CD14-positive monocyte (primary cell): ENCODE measurements around the gene ABCG1. TPM values are rescaled to one million over a fixed set of nuclear protein-coding genes. Genes with fewer than 3 reads are reported as not detected.

Experiments
- DNase-seq, 3 donors: peaks; one replicate each; pipeline ENCODE4 v3.0.0-alpha.2; 2011 to 2022
- H2AFZ ChIP-seq: 2 replicates; pipeline ENCODE4 v1.6.0; 2012; ENCODE audit warnings: mild to moderate bottlenecking, low read depth, low read length, inconsistent platforms; ENCODE audit not compliant: insufficient read depth, poor library complexity, severe bottlenecking
- H3K27ac ChIP-seq, 2 donors: 1 replicate in 1 of 2; 2 replicates in 1 of 2; pipeline ENCODE4 v1.5.1; 2012 to 2013; ENCODE audit warnings: low read length in 2 of 2, control low read depth in 1 of 2, inconsistent platforms in 1 of 2, low read depth in 1 of 2, mild to moderate bottlenecking in 1 of 2
- H3K27me3 ChIP-seq, 2 donors: one replicate each; pipeline versions ENCODE4 v1.6.0 to v1.6.1; 2011 to 2013; ENCODE audit warnings: low read length in 2 of 2; ENCODE audit not compliant: control insufficient read depth in 2 of 2, insufficient read depth in 2 of 2
- H3K36me3 ChIP-seq, 2 donors: replicated peaks in 1 of 2; 1 replicate in 1 of 2; 2 replicates in 1 of 2; pipeline versions ENCODE4 v1.5.1 to v1.6.1; 2012 to 2013; ENCODE audit warnings: low read length in 2 of 2, control low read depth in 1 of 2, inconsistent platforms in 1 of 2, mild to moderate bottlenecking in 1 of 2; ENCODE audit not compliant: insufficient read depth in 2 of 2, control insufficient read depth in 1 of 2
- H3K4me1 ChIP-seq, 2 donors: 1 replicate in 1 of 2; 2 replicates in 1 of 2; pipeline versions ENCODE4 v1.5.1 to v1.6.1; 2012 to 2013; ENCODE audit warnings: low read length in 2 of 2, control low read depth in 1 of 2, inconsistent platforms in 1 of 2, mild to moderate bottlenecking in 1 of 2, moderate library complexity in 1 of 2; ENCODE audit not compliant: insufficient read depth in 2 of 2, control insufficient read depth in 1 of 2
- H3K4me2 ChIP-seq: replicated peaks from 2 replicates; pipeline ENCODE3; 2012; ENCODE audit warnings: low read length, moderate library complexity, mild to moderate bottlenecking; ENCODE audit not compliant: poor library complexity, severe bottlenecking; ENCODE audit errors: extremely low read depth
- H3K4me3 ChIP-seq, 3 experiments: fragments of 200-600 bp in 1 of 3; sonication (generic) in 1 of 3; replicated peaks in 1 of 3; 1 replicate in 2 of 3; 2 replicates in 1 of 3; pipeline ENCODE4 v1.5.1; 2011 to 2013; ENCODE audit warnings: low read length in 3 of 3, mild to moderate bottlenecking in 3 of 3, control low read depth in 2 of 3, low read depth in 2 of 3, inconsistent platforms in 1 of 3, moderate library complexity in 1 of 3
- H3K79me2 ChIP-seq: 2 replicates; pipeline ENCODE4 v1.6.0; 2012; ENCODE audit warnings: mild to moderate bottlenecking, control low read depth, inconsistent platforms, low read length, moderate library complexity; ENCODE audit not compliant: insufficient read depth
- H3K9ac ChIP-seq: 2 replicates; pipeline ENCODE4 v1.6.0; 2017; ENCODE audit warnings: low read length, mild to moderate bottlenecking; ENCODE audit not compliant: insufficient read depth, poor library complexity, severe bottlenecking
- H3K9me3 ChIP-seq, 2 donors: replicated peaks in 1 of 2; 1 replicate in 1 of 2; 2 replicates in 1 of 2; pipeline versions ENCODE4 v1.5.1 to v1.6.1; 2012 to 2013; ENCODE audit warnings: low read length in 2 of 2, control low read depth in 1 of 2; ENCODE audit not compliant: control insufficient read depth in 1 of 2, insufficient read depth in 1 of 2
- H4K20me1 ChIP-seq: 2 replicates; pipeline ENCODE4 v1.6.0; 2012; ENCODE audit warnings: mild to moderate bottlenecking, low read length, control low read depth, moderate library complexity; ENCODE audit not compliant: insufficient read depth
- H3K27ac Mint-ChIP-seq, 7 donors: one replicate each; pipeline ENCODE4 v1.8.0; 2020; ENCODE audit warnings: mild to moderate bottlenecking in 7 of 7, mixed read lengths in 7 of 7, moderate library complexity in 6 of 7, inconsistent platforms in 2 of 7
- H3K27me3 Mint-ChIP-seq, 3 donors: one replicate each; pipeline ENCODE4 v1.8.0; 2021 to 2022; ENCODE audit warnings: low read depth in 3 of 3, mild to moderate bottlenecking in 3 of 3, mixed read lengths in 3 of 3, moderate library complexity in 3 of 3, inconsistent platforms in 1 of 3
- H3K36me3 Mint-ChIP-seq, 2 donors: one replicate each; pipeline ENCODE4 v1.8.0; 2020; ENCODE audit warnings: mixed read lengths in 2 of 2, inconsistent platforms in 1 of 2, mild to moderate bottlenecking in 1 of 2
- H3K4me1 Mint-ChIP-seq: one replicate; pipeline ENCODE4 v1.8.0; 2020; ENCODE audit warnings: mild to moderate bottlenecking, mixed read lengths
- H3K4me3 Mint-ChIP-seq, 2 donors: one replicate each; pipeline ENCODE4 v1.8.0; 2020; ENCODE audit warnings: mild to moderate bottlenecking in 2 of 2, mixed read lengths in 2 of 2, moderate library complexity in 1 of 2
- H3K9me3 Mint-ChIP-seq, 7 donors: one replicate each; pipeline ENCODE4 v1.8.0; 2020 to 2022; ENCODE audit warnings: mixed read lengths in 7 of 7, mild to moderate bottlenecking in 6 of 7, moderate library complexity in 6 of 7, inconsistent platforms in 2 of 7
- WGBS: methylation state at CpG from one replicate; pipeline ENCODE4 v1.1.5; 2013; ENCODE audit warnings: missing lambda C conversion rate; ENCODE audit not compliant: insufficient coverage; 5-methylcytosine and 5-hydroxymethylcytosine counted together
- intact Hi-C, 2 donors: fragments of 100-400 bp; cut with micrococcal nuclease; formaldehyde crosslinking; loops; one replicate each; pipeline versions ENCODE4 v1.15.0 to v1.15.1; 2023
- polyA plus RNA-seq, 3 donors: library from polyadenylated mRNA; depleted of rRNA in 1 of 3; unstranded in 2 of 3; stranded (reverse) in 1 of 3; fragments of 300-500 nt in 2 of 3; fragments of >200 nt in 1 of 3; fragmentation: Illumina TruSeq in 2 of 3; gene quantifications; 1 replicate in 2 of 3; 2 replicates in 1 of 3; pipeline ENCODE4 v1.2.3, GENCODE V29; 2012 to 2021
- TF ChIP-seq, protein P1 (sequence below): fragments of 200-600 bp; IDR thresholded peaks from one replicate; pipeline ENCODE4 v1.8.0; 2022; ENCODE audit warnings: antibody characterized with exemption, mild to moderate bottlenecking

Gene ABCG1
- polyA plus RNA-seq, 3 donors = 3.0 to 5.2 (median 3.5) TPM

DNA sequence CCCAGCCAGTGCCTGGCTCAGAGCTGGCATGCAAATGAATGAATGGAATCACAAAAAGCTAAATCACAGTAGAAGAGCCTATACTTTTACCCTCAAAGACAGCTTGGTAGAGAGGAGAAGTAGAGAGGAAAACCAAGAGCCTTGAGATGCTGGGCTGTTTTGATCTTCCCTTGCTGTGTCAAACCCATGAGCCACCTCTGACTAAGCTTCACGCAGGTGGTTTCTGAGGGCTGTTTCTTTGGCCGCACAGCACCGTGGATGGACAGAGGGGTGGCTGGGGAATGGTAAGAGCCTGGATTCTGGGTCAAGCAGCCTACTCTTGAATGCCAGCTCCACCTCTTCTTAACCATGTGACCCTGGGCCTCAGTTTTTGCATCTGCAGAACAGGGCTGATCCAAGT, 18.6 kb downstream of the ABCG1 start:
- Mint-ChIP-seq H3K4me1 (peaks cover 60% of the 10 kb centered on the region), H3K4me3 (peak overlapping the region in 1 of 2 donors; percentile 64), H3K27me3 (peaks cover 1 to 12% (median 6%) of the 10 kb centered on the region in 3 donors), H3K27ac (peak overlapping the region in 4 of 7 donors; percentile 38 to 68 (median 53)), H3K9me3 (peaks cover 0 to 2% (median 0%) of the 10 kb centered on the region in 7 donors), H3K36me3 (peaks cover 1 to 14% of the 10 kb centered on the region in 2 donors)
- Histone ChIP-seq H3K4me3 (no peak overlapping the region), H3K36me3 (no peaks in the 10 kb centered on the region), H4K20me1 (peaks cover 28% of the 10 kb centered on the region), H3K4me1 (peaks cover 43 to 60% of the 10 kb centered on the region in 2 donors), H3K27ac (no peak overlapping the region), H2AFZ (no peak overlapping the region), H3K4me2 (no peak overlapping the region), H3K27me3 (no peaks in the 10 kb centered on the region), H3K9me3 (no peaks in the 10 kb centered on the region), H3K9ac (no peak overlapping the region), H3K79me2 (no peaks in the 10 kb centered on the region)
- intact Hi-C loops = loop anchor here in 1 of 2 donors (10.0 kb wide), 1 partner anchor 223 kb away; the partner anchor contains the start of gene ZBTB21
- 100% methylated on average over 1 of the region's 3 CpGs for WGBS
- no peak for DNase-seq
- TF ChIP-seq, protein P1, sequence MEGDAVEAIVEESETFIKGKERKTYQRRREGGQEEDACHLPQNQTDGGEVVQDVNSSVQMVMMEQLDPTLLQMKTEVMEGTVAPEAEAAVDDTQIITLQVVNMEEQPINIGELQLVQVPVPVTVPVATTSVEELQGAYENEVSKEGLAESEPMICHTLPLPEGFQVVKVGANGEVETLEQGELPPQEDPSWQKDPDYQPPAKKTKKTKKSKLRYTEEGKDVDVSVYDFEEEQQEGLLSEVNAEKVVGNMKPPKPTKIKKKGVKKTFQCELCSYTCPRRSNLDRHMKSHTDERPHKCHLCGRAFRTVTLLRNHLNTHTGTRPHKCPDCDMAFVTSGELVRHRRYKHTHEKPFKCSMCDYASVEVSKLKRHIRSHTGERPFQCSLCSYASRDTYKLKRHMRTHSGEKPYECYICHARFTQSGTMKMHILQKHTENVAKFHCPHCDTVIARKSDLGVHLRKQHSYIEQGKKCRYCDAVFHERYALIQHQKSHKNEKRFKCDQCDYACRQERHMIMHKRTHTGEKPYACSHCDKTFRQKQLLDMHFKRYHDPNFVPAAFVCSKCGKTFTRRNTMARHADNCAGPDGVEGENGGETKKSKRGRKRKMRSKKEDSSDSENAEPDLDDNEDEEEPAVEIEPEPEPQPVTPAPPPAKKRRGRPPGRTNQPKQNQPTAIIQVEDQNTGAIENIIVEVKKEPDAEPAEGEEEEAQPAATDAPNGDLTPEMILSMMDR = no peak

DNA sequence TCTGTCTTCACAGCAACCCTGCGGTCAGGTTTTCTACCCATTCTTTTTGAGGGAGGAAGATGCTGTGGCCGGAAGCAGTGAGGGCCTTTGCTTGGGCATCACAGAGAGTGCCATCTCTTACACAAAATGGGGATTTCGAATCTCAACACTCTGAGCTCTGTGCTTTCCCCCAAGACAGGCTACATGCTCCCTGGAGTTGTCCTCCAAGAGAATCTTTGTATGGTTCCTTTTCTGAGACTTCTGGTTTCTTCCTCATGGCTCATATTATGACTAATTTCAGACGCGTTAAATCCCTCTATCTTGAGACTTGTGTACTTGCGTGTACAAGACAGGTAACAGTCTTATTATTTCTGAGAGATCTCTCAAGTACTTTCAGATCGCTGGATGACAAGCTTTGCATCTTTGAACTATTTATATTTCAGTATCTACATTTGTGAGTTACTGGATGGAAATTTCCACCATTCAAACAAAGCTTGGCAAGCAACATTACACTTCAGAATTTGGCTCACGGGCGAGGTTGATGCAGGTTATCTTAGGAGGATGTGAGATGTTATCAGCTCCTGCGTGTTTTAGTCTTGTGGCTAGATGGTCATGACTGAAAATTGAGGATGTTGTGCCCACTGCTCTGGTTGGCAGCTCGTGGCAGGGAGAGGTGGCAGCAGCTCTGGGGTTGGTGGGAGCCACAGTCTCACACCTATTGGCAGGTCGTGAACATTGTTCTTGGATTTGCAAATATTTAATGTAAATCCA, 19.4 kb downstream of the ABCG1 start:
- intact Hi-C loops = loop anchor here in 1 of 2 donors (10.0 kb wide), 1 partner anchor 224 kb away; the partner anchor contains the start of gene ZBTB21
- Mint-ChIP-seq H3K27ac (peak overlapping the region in 4 of 7 donors; percentile 11 to 54 (median 33)), H3K4me1 (peaks cover 52% of the 10 kb centered on the region), H3K9me3 (peaks cover 0 to 2% (median 0%) of the 10 kb centered on the region in 7 donors), H3K4me3 (no peak overlapping the region), H3K36me3 (peaks cover 0 to 13% of the 10 kb centered on the region in 2 donors), H3K27me3 (peaks cover 1 to 12% (median 6%) of the 10 kb centered on the region in 3 donors)
- Histone ChIP-seq H3K4me3 (no peak overlapping the region), H3K9me3 (no peaks in the 10 kb centered on the region), H3K4me2 (no peak overlapping the region), H2AFZ (no peak overlapping the region), H3K27me3 (no peaks in the 10 kb centered on the region), H3K36me3 (no peaks in the 10 kb centered on the region), H4K20me1 (peaks cover 27% of the 10 kb centered on the region), H3K4me1 (peaks cover 35 to 52% of the 10 kb centered on the region in 2 donors), H3K79me2 (no peaks in the 10 kb centered on the region), H3K27ac (no peak overlapping the region), H3K9ac (no peak overlapping the region)
- TF ChIP-seq, protein P1 = no peak
- WGBS = 66% methylated on average over 7 of the region's 12 CpGs
- DNase-seq = peak in 2 of 3 donors; percentile 35 to 77
